DND-41 (cell line): ENCODE results near the gene ZNF689.

Source experiments
- ATAC-seq: fragments of 200-7000 bp; cut with Tn5 transposase; 3 replicates; pipeline ENCODE4 v1.9.1; 2021; ENCODE audit warnings: low read depth; ENCODE audit not compliant: insufficient read depth
- DNase-seq: peaks from one replicate; pipeline ENCODE4 v3.0.0-alpha.2; 2020
- H2AFZ ChIP-seq: 2 replicates; pipeline ENCODE4 v1.6.0; 2012; ENCODE audit warnings: low read depth, low read length
- H3K27ac ChIP-seq: 2 replicates; pipeline ENCODE4 v1.5.1; 2012; ENCODE audit warnings: low read length, inconsistent platforms
- H3K27me3 ChIP-seq: fragments of 200-600 bp; sonication (generic); 2 replicates; pipeline ENCODE4 v1.6.0; 2012; ENCODE audit warnings: low read length, mild to moderate bottlenecking, inconsistent platforms; ENCODE audit not compliant: insufficient read depth, poor library complexity
- H3K36me3 ChIP-seq: 2 replicates; pipeline ENCODE4 v1.5.1; 2012; ENCODE audit warnings: low read length, inconsistent platforms; ENCODE audit not compliant: insufficient read depth
- H3K4me1 ChIP-seq: 2 replicates; pipeline ENCODE4 v1.5.1; 2012; ENCODE audit warnings: mild to moderate bottlenecking, low read length; ENCODE audit not compliant: insufficient read depth
- H3K4me2 ChIP-seq: 2 replicates; pipeline ENCODE4 v1.6.0; 2012; ENCODE audit warnings: mild to moderate bottlenecking, moderate library complexity, low read length, inconsistent platforms; ENCODE audit not compliant: insufficient read depth
- H3K4me3 ChIP-seq, 2 experiments: fragments of 200-600 bp in 1 of 2; shearing (Covaris generic) in 1 of 2; 2 replicates each; pipeline ENCODE4 v1.5.1; 2012 to 2016; ENCODE audit warnings: inconsistent platforms in 2 of 2, low read length in 2 of 2, mild to moderate bottlenecking in 2 of 2, low read depth in 1 of 2, moderate library complexity in 1 of 2
- H3K79me2 ChIP-seq: 2 replicates; pipeline ENCODE4 v1.6.0; 2012; ENCODE audit warnings: low read length, inconsistent platforms; ENCODE audit not compliant: insufficient read depth
- H3K9ac ChIP-seq: 2 replicates; pipeline ENCODE4 v1.6.0; 2012; ENCODE audit warnings: low read depth, mild to moderate bottlenecking, inconsistent platforms, low read length, moderate library complexity
- H3K9me3 ChIP-seq: 2 replicates; pipeline ENCODE4 v1.5.1; 2012; ENCODE audit warnings: low read length, moderate library complexity, mild to moderate bottlenecking, inconsistent platforms; ENCODE audit not compliant: insufficient read depth, severe bottlenecking
- H4K20me1 ChIP-seq: 2 replicates; pipeline ENCODE4 v1.6.0; 2012; ENCODE audit warnings: low read length; ENCODE audit not compliant: insufficient read depth
- EZH2 ChIP-seq: IDR thresholded peaks from 3 replicates; pipeline ENCODE4 v1.6.1; 2012; ENCODE audit warnings: borderline replicate concordance, low read depth, mild to moderate bottlenecking, moderate library complexity, low read length, inconsistent platforms; ENCODE audit not compliant: severe bottlenecking
- TF ChIP-seq, protein P1 (sequence below): IDR thresholded peaks from 2 replicates; pipeline ENCODE4 v1.5.1; 2012; ENCODE audit warnings: borderline replicate concordance, low read length, moderate library complexity, mild to moderate bottlenecking; ENCODE audit not compliant: poor library complexity, severe bottlenecking; ENCODE audit errors: extremely low read depth

The ZNF689 gene

GRCh38 chr16:30558789-30559377 lies 51.3 kb downstream of the ZNF689 start:
- Histone ChIP-seq H3K9ac (peak overlapping the region; percentile 97), H4K20me1 (peaks cover 7% of the 10 kb centered on the region; the same call in 1 of the 2 replicates), H3K27ac (peak overlapping the region; percentile 87), H3K4me3 (peak overlapping the region in 1 of 2 experiments; percentile 69; a peak in 3 of 4 replicates), H3K9me3 (no peaks in the 10 kb centered on the region), H3K27me3 (no peaks in the 10 kb centered on the region), H2AFZ (peak overlapping the region; percentile 69), H3K4me2 (peak overlapping the region; percentile 97), H3K4me1 (peaks cover 35% of the 10 kb centered on the region), H3K36me3 (peaks cover 26% of the 10 kb centered on the region), H3K79me2 (peaks cover 41% of the 10 kb centered on the region)
- DNase-seq: no peak
- no peak for TF ChIP-seq EZH2
- TF ChIP-seq, protein P1, sequence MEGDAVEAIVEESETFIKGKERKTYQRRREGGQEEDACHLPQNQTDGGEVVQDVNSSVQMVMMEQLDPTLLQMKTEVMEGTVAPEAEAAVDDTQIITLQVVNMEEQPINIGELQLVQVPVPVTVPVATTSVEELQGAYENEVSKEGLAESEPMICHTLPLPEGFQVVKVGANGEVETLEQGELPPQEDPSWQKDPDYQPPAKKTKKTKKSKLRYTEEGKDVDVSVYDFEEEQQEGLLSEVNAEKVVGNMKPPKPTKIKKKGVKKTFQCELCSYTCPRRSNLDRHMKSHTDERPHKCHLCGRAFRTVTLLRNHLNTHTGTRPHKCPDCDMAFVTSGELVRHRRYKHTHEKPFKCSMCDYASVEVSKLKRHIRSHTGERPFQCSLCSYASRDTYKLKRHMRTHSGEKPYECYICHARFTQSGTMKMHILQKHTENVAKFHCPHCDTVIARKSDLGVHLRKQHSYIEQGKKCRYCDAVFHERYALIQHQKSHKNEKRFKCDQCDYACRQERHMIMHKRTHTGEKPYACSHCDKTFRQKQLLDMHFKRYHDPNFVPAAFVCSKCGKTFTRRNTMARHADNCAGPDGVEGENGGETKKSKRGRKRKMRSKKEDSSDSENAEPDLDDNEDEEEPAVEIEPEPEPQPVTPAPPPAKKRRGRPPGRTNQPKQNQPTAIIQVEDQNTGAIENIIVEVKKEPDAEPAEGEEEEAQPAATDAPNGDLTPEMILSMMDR: no peak
- no peak for ATAC-seq

DNA sequence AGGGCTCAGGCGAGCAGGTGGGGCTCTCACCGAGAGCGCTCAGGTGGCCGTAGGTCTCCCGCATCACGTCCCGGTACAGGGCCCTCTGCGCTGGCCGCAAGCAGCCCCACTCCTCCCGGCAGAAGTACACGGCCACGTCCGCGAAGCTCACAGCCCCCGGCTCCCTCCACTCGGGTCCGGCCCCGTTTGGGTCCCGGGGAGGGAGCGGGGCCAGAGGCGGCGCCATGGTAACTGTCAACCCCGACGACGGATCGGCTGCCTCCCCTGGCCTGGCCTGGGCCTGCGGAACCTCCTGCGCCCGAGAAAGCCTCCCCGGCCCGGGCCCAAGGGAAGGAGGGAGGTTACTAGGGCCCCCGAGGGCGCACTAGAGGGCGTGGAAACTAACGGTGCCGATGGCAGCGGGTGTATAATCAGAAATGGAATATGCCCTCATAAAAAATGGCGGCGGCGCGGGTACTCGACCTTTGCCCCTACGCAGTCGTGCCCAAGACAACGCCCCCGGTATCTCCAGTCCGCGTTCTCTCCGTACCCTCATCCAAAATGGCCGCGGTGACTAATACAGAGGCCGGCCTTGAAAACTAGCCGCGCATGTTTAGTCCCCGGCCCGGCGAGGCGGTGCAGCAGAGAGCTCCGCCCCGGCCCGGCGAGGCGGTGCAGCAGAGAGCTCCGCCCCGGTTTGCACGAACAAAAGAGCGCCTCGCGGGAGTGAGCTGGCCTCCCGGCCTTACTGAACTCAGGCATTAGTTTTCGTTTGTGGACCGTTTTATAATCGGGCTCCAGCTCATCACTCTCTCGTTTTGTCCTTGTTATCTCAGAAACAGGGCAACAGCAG lies 52.0 kb downstream of the ZNF689 start, which contains the start of gene ZNF764:
ZNF764 (minus strand) TSS at position 418 of the 832 bp plus-strand sequence; CDS start at position 226, 192 bp downstream.
- no peaks in the 10 kb centered on the region for H3K27me3 ChIP-seq
- DNase-seq (peak; percentile 99), ATAC-seq (peak; percentile 95)
- peak within 1 kb of the TSS; percentile 92 for H3K27ac ChIP-seq
- H3K4me3 ChIP-seq: peak within 1 kb of the TSS; percentile 69 to 77
- TF ChIP-seq EZH2: no peak
- TF ChIP-seq, protein P1: no peak
- H3K9ac ChIP-seq: peak within 1 kb of the TSS; percentile 97
- peaks cover 33% of the 10 kb centered on the region for H3K36me3 ChIP-seq
- peaks cover 35% of the 10 kb centered on the region for H3K4me1 ChIP-seq
- H3K9me3 ChIP-seq: no peaks in the 10 kb centered on the region
- H3K4me2 ChIP-seq: peak within 1 kb of the TSS; percentile 97
- H2AFZ ChIP-seq: peak within 1 kb of the TSS; percentile 90
- H3K79me2 ChIP-seq: peaks cover 48% of the 10 kb centered on the region
- peaks cover 10% of the 10 kb centered on the region; the same call in 1 of the 2 replicates for H4K20me1 ChIP-seq

GRCh38 chr16:30557707-30557956 lies 52.6 kb downstream of the ZNF689 start:
- H3K9me3 ChIP-seq: no peaks in the 10 kb centered on the region
- peak overlapping the region; percentile 97 for H3K4me2 ChIP-seq
- peak overlapping the region; percentile 69 to 77 for H3K4me3 ChIP-seq
- peaks cover 51% of the 10 kb centered on the region for H3K79me2 ChIP-seq
- no peaks in the 10 kb centered on the region for H3K27me3 ChIP-seq
- ATAC-seq (no peak), DNase-seq (no peak)
- peaks cover 40% of the 10 kb centered on the region for H3K4me1 ChIP-seq
- peak overlapping the region; percentile 97 for H3K9ac ChIP-seq
- peak overlapping the region; percentile 92 for H3K27ac ChIP-seq
- no peak for TF ChIP-seq EZH2
- TF ChIP-seq, protein P1: no peak
- H4K20me1 ChIP-seq: peaks cover 10% of the 10 kb centered on the region; the same call in 1 of the 2 replicates
- peak overlapping the region; percentile 90 for H2AFZ ChIP-seq
- peaks cover 38% of the 10 kb centered on the region for H3K36me3 ChIP-seq
